HepG2 (cell line): Measurements from ENCODE around the gene SLC8B1. TPM values are rescaled to one million over a fixed set of nuclear protein-coding genes. Genes with fewer than 3 reads are reported as not detected.

Source experiments
- BATF2 ChIP-seq: sonication (generic); formaldehyde crosslinking; IDR thresholded peaks from 2 replicates; pipeline ENCODE4 v1.8.0; 2022; ENCODE audit warnings: mild to moderate bottlenecking, missing genetic modification reagents, moderate library complexity
- DBP ChIP-seq: sonication (generic); formaldehyde crosslinking; IDR thresholded peaks from 2 replicates; pipeline ENCODE4 v1.4.0; 2020; ENCODE audit warnings: missing genetic modification reagents; ENCODE audit errors: not compliant biosample characterization
- DMAP1 ChIP-seq: IDR thresholded peaks from 2 replicates; pipeline ENCODE4 v1.6.1; 2016
- EHMT2 ChIP-seq: fragments of 200-600 bp; sonication (generic); IDR thresholded peaks from 2 replicates; pipeline ENCODE4 v1.7.0; 2017; ENCODE audit warnings: antibody characterized with exemption, low read depth, low read length, borderline replicate concordance
- ETV5 ChIP-seq: IDR thresholded peaks from 2 replicates; pipeline ENCODE4 v1.6.1; 2018; ENCODE audit warnings: missing biosample characterization, missing genetic modification reagents, inconsistent platforms, borderline replicate concordance
- FOXM1 ChIP-seq: sonication (generic); formaldehyde crosslinking; IDR thresholded peaks from 2 replicates; pipeline ENCODE4 v1.5.0; 2020; ENCODE audit warnings: missing genetic modification reagents
- FOXP1 ChIP-seq, 2 experiments: fragments of 450-650 bp in 1 of 2; IDR thresholded peaks; 2 replicates each; pipeline ENCODE4 v1.6.1; 2017 to 2018; ENCODE audit warnings: antibody characterized with exemption in 1 of 2
- PATZ1 ChIP-seq: sonication (generic); formaldehyde crosslinking; IDR thresholded peaks from 2 replicates; pipeline ENCODE4 v1.4.0; 2020; ENCODE audit warnings: missing genetic modification reagents
- PAX8 ChIP-seq: sonication (generic); formaldehyde crosslinking; IDR thresholded peaks from 2 replicates; pipeline ENCODE4 v1.8.0; 2022; ENCODE audit warnings: mild to moderate bottlenecking, missing genetic modification reagents, borderline replicate concordance
- PRDM15 ChIP-seq: sonication (generic); formaldehyde crosslinking; IDR thresholded peaks from 2 replicates; pipeline ENCODE4 v1.4.0; 2020; ENCODE audit warnings: missing genetic modification reagents
- TFDP2 ChIP-seq: sonication (generic); formaldehyde crosslinking; IDR thresholded peaks from 2 replicates; pipeline ENCODE4 v1.4.0; 2020; ENCODE audit warnings: missing genetic modification reagents
- ZBTB43 ChIP-seq: sonication (generic); formaldehyde crosslinking; conservative IDR thresholded peaks from 2 replicates; pipeline ENCODE4 v1.4.0; 2020; ENCODE audit warnings: missing genetic modification reagents
- ZKSCAN8 ChIP-seq: IDR thresholded peaks from 2 replicates; pipeline ENCODE4 v1.6.1; 2016; ENCODE audit warnings: borderline replicate concordance, missing genetic modification reagents, missing compliant biosample characterization
- ZNF17 ChIP-seq: sonication (generic); formaldehyde crosslinking; IDR thresholded peaks from 2 replicates; pipeline ENCODE4 v1.5.0; 2020; ENCODE audit warnings: mild to moderate bottlenecking, missing genetic modification reagents
- ZNF580 ChIP-seq: IDR thresholded peaks from 2 replicates; pipeline ENCODE4 v1.6.1; 2016; ENCODE audit warnings: low read depth, borderline replicate concordance
- ZNF589 ChIP-seq: sonication (generic); formaldehyde crosslinking; conservative IDR thresholded peaks from 2 replicates; pipeline ENCODE4 v1.8.0; 2022; ENCODE audit warnings: mild to moderate bottlenecking, moderate library complexity, missing genetic modification reagents
- ZNF777 ChIP-seq: sonication (generic); formaldehyde crosslinking; IDR thresholded peaks from 2 replicates; pipeline ENCODE4 v1.4.0; 2020; ENCODE audit warnings: missing genetic modification reagents
- polyA plus RNA-seq, 8 experiments: library from polyadenylated mRNA; depleted of rRNA in 3 of 8; stranded (reverse) in 7 of 8; unstranded in 1 of 8; fragments of >200 nt; fragmentation: Illumina TruSeq in 4 of 8; extraction: Trizol in 4 of 8; gene quantifications; 2 replicates each; pipeline versions ENCODE4 v1.2.1 to v1.2.3, GENCODE V29; 2011 to 2016; ENCODE audit warnings: low read depth in 4 of 8, missing spikeins in 1 of 8, mixed read lengths in 1 of 8; ENCODE audit not compliant: insufficient read depth in 1 of 8
- total RNA-seq, 5 experiments: library from RNA; depleted of rRNA; stranded (reverse); fragments of >200 nt; fragmentation: Illumina TruSeq; extraction: Trizol; gene quantifications; 2 replicates each; pipeline ENCODE4 v1.2.3, GENCODE V29; 2016; ENCODE audit warnings: low read depth in 1 of 5

SLC8B1 gene
- total and polyA plus RNA-seq, 2 of the 13 experiments (the other 11 are each of a cell fraction or from before 2014, with no cell fraction given) = 6.8 to 8.0 TPM

GRCh38 chr12:113334786-113335539 lies at the start of gene SLC8B1 (continued):
- peak; percentile 69; the same call in 1 of the 2 replicates for TF ChIP-seq PRDM15 (CRISPR knock-in tag)
- TF ChIP-seq PAX8 (CRISPR knock-in tag) = 0 out of 2 replicates have a peak, but pooled peaks have one; percentile 64
- peak; percentile 91; the same call in 1 of the 2 replicates for TF ChIP-seq ZKSCAN8 (CRISPR knock-in tag)
- TF ChIP-seq DBP (CRISPR knock-in tag) = peak; percentile 35
- TF ChIP-seq FOXM1 (CRISPR knock-in tag) = no peak
- TF ChIP-seq ZNF580 (CRISPR knock-in tag) = peak; percentile 63; the same call in 1 of the 2 replicates
- peak; percentile 46; the same call in 1 of the 2 replicates for TF ChIP-seq ZNF777 (CRISPR knock-in tag)
- TF ChIP-seq ETV5 (CRISPR knock-in tag) = peak; percentile 42; the same call in 1 of the 2 replicates
- peak; percentile 64; the same call in 1 of the 2 replicates for TF ChIP-seq BATF2 (CRISPR knock-in tag)
- no peak for TF ChIP-seq FOXP1 (IDR thresholded peaks at IDR 0.05)
- TF ChIP-seq FOXP1 (CRISPR knock-in tag; IDR thresholded peaks at IDR 0.05) = no peak
- peak; percentile 39; the same call in 1 of the 2 replicates for TF ChIP-seq PATZ1 (CRISPR knock-in tag)
- TF ChIP-seq ZNF589 (CRISPR knock-in tag) = peak; percentile 59; the same call in 1 of the 2 replicates
- 0 out of 2 replicates have a peak, but pooled peaks have one; percentile 27 for TF ChIP-seq DMAP1 (CRISPR knock-in tag)
- TF ChIP-seq EHMT2 = no peak
- TF ChIP-seq ZNF17 (CRISPR knock-in tag) = no peak
- TF ChIP-seq ZBTB43 = no peak; the same call in 1 of the 2 replicates
- peak; percentile 85 for TF ChIP-seq TFDP2 (CRISPR knock-in tag)
